Sigmoid colon (tissue), 4 donors: ENCODE measurements around the gene DKK3.

Experiments used
- CTCF ChIP-seq, 4 experiments: fragments of 450-650 bp in 3 of 4; fragments of 200-600 bp in 1 of 4; IDR thresholded peaks; one replicate each; pipeline ENCODE4 v1.5.1; 2016 to 2019; ENCODE audit warnings: antibody characterized with exemption in 4 of 4, mild to moderate bottlenecking in 3 of 4, moderate library complexity in 2 of 4
- EP300 ChIP-seq, 4 donors: sonication (generic); formaldehyde crosslinking; IDR thresholded peaks; one replicate each; pipeline ENCODE4 v1.6.1; 2017; ENCODE audit warnings: antibody characterized with exemption in 4 of 4
- POLR2A ChIP-seq, 2 donors: fragments of 450-650 bp; IDR thresholded peaks; one replicate each; pipeline ENCODE4 v1.6.1; 2016; ENCODE audit warnings: antibody characterized with exemption in 2 of 2, mild to moderate bottlenecking in 2 of 2, moderate library complexity in 2 of 2

- no peak for TF ChIP-seq CTCF (IDR thresholded peaks at IDR 0.05)
- TF ChIP-seq POLR2A (IDR thresholded peaks at IDR 0.05): no peak
- TF ChIP-seq EP300 (IDR thresholded peaks at IDR 0.05): no peak
These were observed 30.3 kb downstream of the DKK3 start for GRCh38 chr11:11978098-11978637.
